Keratinocyte (primary cell): Measurements from ENCODE around the gene IL1RL1. TPM values are rescaled to one million over a fixed set of nuclear protein-coding genes. Genes with fewer than 3 reads are reported as not detected.

Experiments used
- DNase-seq: peaks from one replicate; pipeline ENCODE4 v3.0.0-alpha.2; 2011; ENCODE audit warnings: low read depth, missing footprints, low spot score
- FAIRE-seq: peaks from 2 replicates; lab custom pipeline; 2011; peaks lifted over from hg19 to GRCh38; lab: Jason Lieb, UNC
- H2AFZ ChIP-seq: 2 replicates; pipeline ENCODE4 v1.6.0; 2012; ENCODE audit warnings: low read length, control low read depth, inconsistent platforms; ENCODE audit not compliant: control insufficient read depth
- H3K27ac ChIP-seq: 2 replicates; pipeline ENCODE4 v1.5.1; 2011; ENCODE audit warnings: low read length; ENCODE audit not compliant: control insufficient read depth, insufficient read depth
- H3K27me3 ChIP-seq: 3 replicates; pipeline ENCODE4 v1.6.0; 2011; ENCODE audit warnings: low read length; ENCODE audit not compliant: control insufficient read depth, insufficient read depth; ENCODE audit errors: extremely low read depth
- H3K36me3 ChIP-seq, 2 experiments: 2 replicates in 1 of 2; 3 replicates in 1 of 2; pipeline ENCODE4 v1.5.1; 2011; ENCODE audit warnings: low read length in 2 of 2, mild to moderate bottlenecking in 1 of 2; ENCODE audit not compliant: control insufficient read depth in 2 of 2, insufficient read depth in 2 of 2; ENCODE audit errors: extremely low read depth in 1 of 2
- H3K4me1 ChIP-seq: 3 replicates; pipeline ENCODE4 v1.5.1; 2011; ENCODE audit warnings: low read length; ENCODE audit not compliant: control insufficient read depth, insufficient read depth; ENCODE audit errors: extremely low read depth
- H3K4me2 ChIP-seq: 3 replicates; pipeline ENCODE4 v1.6.0; 2011; ENCODE audit warnings: low read depth, low read length; ENCODE audit not compliant: control insufficient read depth, insufficient read depth; ENCODE audit errors: extremely low read depth
- H3K4me3 ChIP-seq, 3 experiments: fragments of 200-600 bp in 1 of 3; sonication (generic) in 1 of 3; 2 replicates in 2 of 3; 3 replicates in 1 of 3; pipeline ENCODE4 v1.5.1; 2011 to 2016; ENCODE audit warnings: low read length in 3 of 3, mild to moderate bottlenecking in 3 of 3, control low read depth in 2 of 3, inconsistent platforms in 1 of 3, low read depth in 1 of 3, mixed read lengths in 1 of 3, mixed run types in 1 of 3, moderate library complexity in 1 of 3; ENCODE audit not compliant: control insufficient read depth in 2 of 3, insufficient read depth in 2 of 3; ENCODE audit errors: extremely low read depth in 1 of 3
- H3K79me2 ChIP-seq: 2 replicates; pipeline ENCODE4 v1.6.0; 2012; ENCODE audit warnings: low read length; ENCODE audit not compliant: control insufficient read depth, insufficient read depth
- H3K9ac ChIP-seq: 3 replicates; pipeline ENCODE4 v1.6.0; 2011; ENCODE audit warnings: low read length; ENCODE audit not compliant: control insufficient read depth, insufficient read depth; ENCODE audit errors: extremely low read depth
- H3K9me1 ChIP-seq: 3 replicates; pipeline ENCODE4 v1.6.0; 2011; ENCODE audit warnings: low read length; ENCODE audit not compliant: control insufficient read depth, insufficient read depth; ENCODE audit errors: extremely low read depth
- H3K9me3 ChIP-seq: 2 replicates; pipeline ENCODE4 v1.5.1; 2012; ENCODE audit warnings: low read depth, low read length; ENCODE audit not compliant: control insufficient read depth
- H4K20me1 ChIP-seq: 3 replicates; pipeline ENCODE4 v1.6.0; 2011; ENCODE audit warnings: low read length; ENCODE audit not compliant: control insufficient read depth, insufficient read depth; ENCODE audit errors: extremely low read depth
- EZH2 ChIP-seq: IDR thresholded peaks from one replicate; pipeline ENCODE4 v1.6.1; 2012; ENCODE audit warnings: inconsistent platforms, mild to moderate bottlenecking, low read length, moderate library complexity
- dilution Hi-C: fragments of 300-500 bp; cut with MboI; formaldehyde crosslinking; loops from one replicate; pipeline ENCODE4 v1.7.0; 2020; ENCODE audit warnings: low sequenced_read_pairs; ENCODE audit not compliant: extremely low pct_ligation_motif_present
- polyA plus RNA-seq, 5 experiments: library from polyadenylated mRNA; depleted of rRNA in 3 of 5; stranded (reverse) in 3 of 5; stranded (forward) in 1 of 5; unstranded in 1 of 5; fragments of >200 nt; gene quantifications; 1 replicate in 1 of 5; 2 replicates in 3 of 5; 3 replicates in 1 of 5; pipeline versions ENCODE4 v1.2.1 to v1.2.3, GENCODE V29; 2011 to 2012; ENCODE audit warnings: missing spikeins in 2 of 5, low read depth in 1 of 5, low replicate concordance in 1 of 5
- TF ChIP-seq, protein P1 (sequence below), 3 experiments: IDR thresholded peaks in 1 of 3; conservative IDR thresholded peaks in 1 of 3; optimal IDR thresholded peaks in 1 of 3; 2 replicates in 2 of 3; 3 replicates in 1 of 3; pipeline versions ENCODE3 to v1.5.1; 2011; ENCODE audit warnings: low read length in 3 of 3, mild to moderate bottlenecking in 3 of 3, moderate library complexity in 2 of 3, control low read depth in 1 of 3, inconsistent platforms in 1 of 3; ENCODE audit not compliant: insufficient read depth in 2 of 3; ENCODE audit errors: extremely low read depth in 1 of 3

The IL1RL1 gene
- polyA plus RNA-seq, 1 donor (not counting 4 experiments of a cell fraction or from before 2014, with no cell fraction given): 0.93 TPM

DNA sequence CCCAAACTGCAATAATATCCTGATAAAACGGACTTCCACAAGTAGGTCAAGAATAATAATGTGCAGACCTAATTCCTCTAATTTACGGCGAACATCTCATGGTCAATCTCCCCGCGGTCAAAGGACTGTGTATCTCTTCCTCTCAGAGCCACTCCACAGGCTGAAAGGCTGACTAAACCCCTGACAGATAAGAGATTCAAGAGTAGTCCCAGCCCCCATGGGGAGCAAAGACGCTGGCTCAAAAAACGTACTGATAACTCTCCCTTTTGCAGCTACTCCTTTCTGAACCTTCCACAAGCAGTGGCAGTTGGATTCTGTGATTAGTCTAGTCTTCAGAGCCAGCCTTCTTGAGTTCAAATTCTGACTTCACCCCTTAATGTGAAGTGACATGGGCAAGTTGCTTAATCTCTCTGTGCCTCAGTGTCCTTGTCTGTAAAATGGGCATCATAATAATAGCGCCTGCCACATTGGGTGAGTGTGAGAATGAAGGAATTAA lies 24.6 kb downstream of the IL1RL1 start:
- Histone ChIP-seq H3K27ac (no peak overlapping the region), H3K4me2 (peak overlapping the region; percentile 91)
- dilution Hi-C loops: no loop called here

DNA sequence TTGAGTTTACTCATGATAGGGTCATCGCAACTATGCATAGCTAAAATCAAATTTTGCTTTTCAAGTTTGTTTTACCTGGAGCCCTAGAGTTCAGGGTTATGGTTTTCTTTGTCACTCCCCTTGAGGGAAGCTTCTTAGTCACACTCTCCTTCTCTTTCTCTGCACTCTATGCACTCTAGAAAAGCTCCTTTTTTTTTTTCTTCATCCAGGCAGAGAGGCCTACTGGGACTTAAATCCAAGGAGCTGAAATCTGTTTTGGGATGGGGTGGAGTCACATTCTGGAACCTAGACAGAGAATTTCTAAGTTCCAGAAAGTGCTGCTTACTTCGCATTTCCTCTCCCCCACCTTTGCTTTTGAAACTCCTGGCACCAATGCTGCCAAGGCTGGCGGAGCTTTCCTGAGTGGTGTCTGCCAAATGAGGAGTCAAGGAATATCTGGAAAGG lies 25.2 kb downstream of the IL1RL1 start:
- H3K4me3 ChIP-seq: peak overlapping the region in 2 of 3 experiments; percentile 52 to 58

More for the DNA sequence above, 24.6 kb downstream of the IL1RL1 start:
- Histone ChIP-seq H3K4me3 (no peak overlapping the region), H3K36me3 (no peaks in the 10 kb centered on the region), H3K27me3 (no peaks in the 10 kb centered on the region), H2AFZ (no peak overlapping the region), H4K20me1 (no peaks in the 10 kb centered on the region), H3K79me2 (no peaks in the 10 kb centered on the region), H3K4me1 (peaks cover 21% of the 10 kb centered on the region), H3K9ac (no peak overlapping the region), H3K9me1 (no peaks in the 10 kb centered on the region), H3K9me3 (no peaks in the 10 kb centered on the region)
- FAIRE-seq (no peak), DNase-seq (no peak)
- TF ChIP-seq EZH2: no peak
- TF ChIP-seq, protein P1, sequence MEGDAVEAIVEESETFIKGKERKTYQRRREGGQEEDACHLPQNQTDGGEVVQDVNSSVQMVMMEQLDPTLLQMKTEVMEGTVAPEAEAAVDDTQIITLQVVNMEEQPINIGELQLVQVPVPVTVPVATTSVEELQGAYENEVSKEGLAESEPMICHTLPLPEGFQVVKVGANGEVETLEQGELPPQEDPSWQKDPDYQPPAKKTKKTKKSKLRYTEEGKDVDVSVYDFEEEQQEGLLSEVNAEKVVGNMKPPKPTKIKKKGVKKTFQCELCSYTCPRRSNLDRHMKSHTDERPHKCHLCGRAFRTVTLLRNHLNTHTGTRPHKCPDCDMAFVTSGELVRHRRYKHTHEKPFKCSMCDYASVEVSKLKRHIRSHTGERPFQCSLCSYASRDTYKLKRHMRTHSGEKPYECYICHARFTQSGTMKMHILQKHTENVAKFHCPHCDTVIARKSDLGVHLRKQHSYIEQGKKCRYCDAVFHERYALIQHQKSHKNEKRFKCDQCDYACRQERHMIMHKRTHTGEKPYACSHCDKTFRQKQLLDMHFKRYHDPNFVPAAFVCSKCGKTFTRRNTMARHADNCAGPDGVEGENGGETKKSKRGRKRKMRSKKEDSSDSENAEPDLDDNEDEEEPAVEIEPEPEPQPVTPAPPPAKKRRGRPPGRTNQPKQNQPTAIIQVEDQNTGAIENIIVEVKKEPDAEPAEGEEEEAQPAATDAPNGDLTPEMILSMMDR (optimal IDR thresholded peaks at IDR 0.05 in 1 of 3, IDR thresholded peaks at IDR 0.05 in 1 of 3, conservative IDR thresholded peaks at IDR 0.05 in 1 of 3; ENCODE audit: extremely low read depth in 1 of 3, insufficient read depth in 2 of 3, low read length in 3 of 3): no peak

More for the DNA sequence above, 25.2 kb downstream of the IL1RL1 start:
- no peak for TF ChIP-seq EZH2
- TF ChIP-seq, protein P1 (optimal IDR thresholded peaks at IDR 0.05 in 1 of 3, IDR thresholded peaks at IDR 0.05 in 1 of 3, conservative IDR thresholded peaks at IDR 0.05 in 1 of 3; ENCODE audit: extremely low read depth in 1 of 3, insufficient read depth in 2 of 3, low read length in 3 of 3): no peak
- H3K27me3 ChIP-seq: no peaks in the 10 kb centered on the region
- no peaks in the 10 kb centered on the region for H3K9me1 ChIP-seq
- peak overlapping the region; percentile 88 for H3K27ac ChIP-seq
- peaks cover 21% of the 10 kb centered on the region for H3K4me1 ChIP-seq
- FAIRE-seq (peak; percentile 86), DNase-seq (peak; percentile 35)
- no peaks in the 10 kb centered on the region for H3K79me2 ChIP-seq
- H3K36me3 ChIP-seq: no peaks in the 10 kb centered on the region
- peak overlapping the region; percentile 91 for H3K4me2 ChIP-seq
- dilution Hi-C loops: no loop called here
- no peaks in the 10 kb centered on the region for H4K20me1 ChIP-seq
- H2AFZ ChIP-seq: peak overlapping the region; percentile 45
- H3K9ac ChIP-seq: peak overlapping the region; percentile 65
- no peaks in the 10 kb centered on the region for H3K9me3 ChIP-seq
